Stimulated activated CD4-positive, alpha-beta T cell treated with anti-CD3 and anti-CD28 coated beads, Interleukin-2, amount 100 ng/mL, for 48 hours (primary cell): ENCODE results near the gene GDF10.
A peak's percentile ranks its signal among the peaks of the same experiment; 100 is the strongest.

Experiments
- DNase-seq, 2 donors: peaks; one replicate each; pipeline ENCODE4 v3.0.0-alpha.2; 2020

The GDF10 gene, protein sequence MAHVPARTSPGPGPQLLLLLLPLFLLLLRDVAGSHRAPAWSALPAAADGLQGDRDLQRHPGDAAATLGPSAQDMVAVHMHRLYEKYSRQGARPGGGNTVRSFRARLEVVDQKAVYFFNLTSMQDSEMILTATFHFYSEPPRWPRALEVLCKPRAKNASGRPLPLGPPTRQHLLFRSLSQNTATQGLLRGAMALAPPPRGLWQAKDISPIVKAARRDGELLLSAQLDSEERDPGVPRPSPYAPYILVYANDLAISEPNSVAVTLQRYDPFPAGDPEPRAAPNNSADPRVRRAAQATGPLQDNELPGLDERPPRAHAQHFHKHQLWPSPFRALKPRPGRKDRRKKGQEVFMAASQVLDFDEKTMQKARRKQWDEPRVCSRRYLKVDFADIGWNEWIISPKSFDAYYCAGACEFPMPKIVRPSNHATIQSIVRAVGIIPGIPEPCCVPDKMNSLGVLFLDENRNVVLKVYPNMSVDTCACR

GRCh38 chr10:47299611-47300428 is at the start of gene GDF10:
Gene GDF10 (plus strand): TSS chr10:47300197. CDS start chr10:47300652, 455 bp downstream.
- DNase-seq, result no peak

DNA sequence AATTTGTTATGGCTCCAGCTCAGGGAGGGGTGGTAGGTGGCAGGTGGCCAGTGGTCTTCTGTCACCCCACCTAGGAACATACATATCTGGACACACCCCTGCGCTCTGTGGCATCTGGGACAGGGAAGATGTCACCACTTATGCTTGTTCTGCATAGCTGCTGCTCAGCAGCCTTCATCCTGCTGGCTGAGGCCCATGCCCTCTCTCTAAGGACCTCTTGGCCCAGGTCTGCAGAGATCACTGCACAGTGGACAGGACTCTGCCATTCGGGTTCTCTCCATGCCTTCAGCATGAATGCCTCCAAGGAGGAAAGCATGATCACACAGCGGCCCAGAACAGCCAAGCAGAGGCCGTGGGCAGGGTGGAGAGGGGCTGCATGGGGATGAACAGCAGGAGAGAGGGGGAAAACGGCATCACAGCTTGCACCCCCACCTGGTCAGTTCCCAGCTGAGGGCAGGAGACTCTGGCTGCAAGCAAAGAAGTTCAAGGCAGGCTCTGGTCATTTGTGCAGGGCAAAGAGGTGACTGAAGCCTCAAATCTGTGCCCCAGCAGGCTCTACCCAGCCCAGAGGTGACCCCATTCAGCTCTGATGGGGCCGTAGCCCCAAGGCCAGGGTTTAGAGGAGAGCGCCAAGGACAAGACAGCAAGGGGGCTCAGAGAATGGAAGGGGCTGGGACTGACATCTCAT is 47.8 kb upstream of the GDF10 start:
- no peak for DNase-seq

GRCh38 chr10:47253030-47253637 is 46.9 kb upstream of the GDF10 start:
- no peak for DNase-seq

DNA sequence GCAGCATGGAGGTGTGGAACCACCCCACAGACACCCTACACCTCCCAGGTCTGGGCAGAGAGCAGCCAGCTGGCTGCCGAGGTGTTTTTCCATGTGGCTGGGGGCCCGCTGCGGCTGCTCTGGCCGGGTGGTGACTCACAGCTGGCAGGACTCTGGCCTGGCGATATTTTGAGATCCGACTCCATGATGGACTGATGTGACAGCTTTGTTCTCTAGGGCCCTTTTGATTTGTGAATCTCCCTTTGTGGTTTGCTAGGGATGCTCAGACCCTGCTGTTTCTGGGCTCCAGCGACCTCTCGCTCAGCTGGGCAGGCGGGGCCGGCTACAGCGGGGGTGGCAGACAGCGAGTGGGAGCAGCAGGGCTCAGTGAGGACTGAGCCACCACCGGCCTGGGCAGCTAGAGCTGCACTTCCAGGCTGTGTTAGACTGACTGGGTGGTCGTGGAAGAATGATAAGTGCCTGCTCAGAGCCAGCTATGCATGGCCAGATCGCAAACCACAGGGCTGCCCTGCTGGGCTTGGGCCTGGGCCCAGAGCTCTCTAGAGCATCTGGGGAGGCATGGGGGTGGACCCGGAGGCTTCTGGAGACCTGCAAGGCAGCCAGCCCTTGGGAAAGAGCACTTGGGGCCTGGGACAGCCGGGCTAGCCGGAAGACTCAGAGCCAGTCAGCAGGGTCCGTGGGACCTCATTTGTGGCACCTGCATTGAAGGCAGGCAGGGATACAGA is 46.2 kb upstream of the GDF10 start:
- no peak for DNase-seq

DNA sequence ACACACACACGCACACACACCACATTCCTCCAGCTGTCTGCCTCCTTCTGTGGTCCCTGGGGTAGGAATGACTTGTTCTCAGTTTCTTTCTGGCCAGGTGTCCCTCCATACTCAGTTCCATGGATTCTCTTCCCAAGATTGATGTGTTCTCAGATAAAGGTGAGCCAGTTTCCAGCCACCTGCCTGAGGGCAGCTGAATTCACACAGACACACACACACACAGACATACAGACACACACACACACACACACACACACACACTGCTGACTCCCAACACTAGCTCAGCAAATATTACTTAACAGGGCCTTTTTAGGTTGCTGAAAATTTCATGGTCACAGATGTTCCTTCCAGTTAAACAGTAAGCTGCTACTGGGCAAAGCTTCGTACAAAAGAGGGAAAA is 45.4 kb upstream of the GDF10 start:
- DNase-seq, result no peak

- no peak for DNase-seq
Observed at GRCh38 chr10:47255033-47255813, 44.8 kb upstream of the GDF10 start.

- no peak for DNase-seq
Observed at GRCh38 chr10:47255866-47256265, 44.1 kb upstream of the GDF10 start.

DNA sequence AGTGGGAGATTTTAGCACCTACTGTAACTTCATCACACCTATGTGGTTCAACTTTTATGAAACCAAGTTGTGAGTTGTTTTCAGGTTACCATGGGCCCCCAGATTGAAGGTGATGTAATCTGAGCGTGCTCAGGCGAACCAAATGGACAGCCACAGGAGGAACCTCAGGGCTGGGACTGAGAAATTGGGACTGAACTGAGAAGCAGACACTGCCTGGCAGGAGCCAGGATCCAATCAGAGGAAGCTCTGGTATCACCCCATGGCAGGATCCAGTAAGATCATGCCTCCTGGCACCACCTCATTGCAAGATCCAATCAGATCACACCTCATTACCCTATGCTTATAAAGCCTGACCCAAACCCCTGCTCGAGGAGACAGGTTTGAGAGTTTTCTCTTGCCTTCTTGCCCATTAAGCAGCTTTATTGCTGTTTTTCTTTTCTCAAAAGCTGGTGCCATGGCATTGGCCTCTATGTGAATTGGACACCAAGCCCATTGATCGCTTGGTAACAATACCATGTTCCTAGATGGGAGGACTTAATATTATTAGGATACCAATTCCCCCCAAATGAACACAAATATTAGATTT is 43.2 kb upstream of the GDF10 start:
- no peak for DNase-seq

DNA sequence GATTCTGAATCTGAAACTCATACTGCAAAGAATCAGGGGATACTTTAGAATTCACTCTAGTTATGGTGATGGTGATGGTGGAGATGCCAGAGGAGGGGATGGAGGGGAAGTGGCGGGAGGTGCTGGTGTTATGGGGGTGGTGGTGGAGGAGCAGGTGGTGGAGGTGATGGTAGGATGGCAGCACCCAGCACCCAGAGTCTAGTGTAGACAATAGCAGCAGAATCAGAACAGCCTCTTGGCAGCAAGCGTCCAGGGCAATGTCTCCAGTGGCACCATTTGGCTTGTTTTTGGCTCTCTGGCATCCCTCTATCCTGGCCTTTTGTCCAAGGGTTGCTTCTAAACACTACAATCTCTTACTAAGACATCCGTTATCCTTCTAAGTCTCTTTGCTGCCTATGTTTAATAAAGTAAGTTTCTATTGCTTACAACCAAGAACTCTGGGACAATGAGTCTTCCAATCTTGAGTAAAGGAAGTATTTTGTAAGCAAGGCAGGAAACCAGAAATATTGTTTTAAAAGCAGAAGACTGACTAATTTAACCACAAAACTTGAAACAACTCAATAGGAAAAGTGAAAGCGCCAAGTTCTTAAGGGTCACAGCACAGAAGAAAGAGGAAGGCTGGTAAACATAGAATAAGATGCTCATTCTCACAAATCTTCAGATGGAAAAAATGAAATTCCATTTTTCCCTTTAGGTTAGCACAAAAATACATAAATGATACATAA is 42.4 kb upstream of the GDF10 start:
- no peak for DNase-seq

- no peak for DNase-seq
Observed at GRCh38 chr10:47258921-47259320, 41.1 kb upstream of the GDF10 start.

- no peak for DNase-seq
Observed at GRCh38 chr10:47259466-47259865, 40.5 kb upstream of the GDF10 start.

- no peak for DNase-seq
Observed at GRCh38 chr10:47260505-47261111, 39.4 kb upstream of the GDF10 start.

- DNase-seq, result no peak
Observed at GRCh38 chr10:47261121-47261520, 38.9 kb upstream of the GDF10 start.

- DNase-seq, result no peak
Observed at GRCh38 chr10:47261556-47261955, 38.4 kb upstream of the GDF10 start.

- DNase-seq, result no peak
Observed at GRCh38 chr10:47262606-47263533, 37.1 kb upstream of the GDF10 start.

DNA sequence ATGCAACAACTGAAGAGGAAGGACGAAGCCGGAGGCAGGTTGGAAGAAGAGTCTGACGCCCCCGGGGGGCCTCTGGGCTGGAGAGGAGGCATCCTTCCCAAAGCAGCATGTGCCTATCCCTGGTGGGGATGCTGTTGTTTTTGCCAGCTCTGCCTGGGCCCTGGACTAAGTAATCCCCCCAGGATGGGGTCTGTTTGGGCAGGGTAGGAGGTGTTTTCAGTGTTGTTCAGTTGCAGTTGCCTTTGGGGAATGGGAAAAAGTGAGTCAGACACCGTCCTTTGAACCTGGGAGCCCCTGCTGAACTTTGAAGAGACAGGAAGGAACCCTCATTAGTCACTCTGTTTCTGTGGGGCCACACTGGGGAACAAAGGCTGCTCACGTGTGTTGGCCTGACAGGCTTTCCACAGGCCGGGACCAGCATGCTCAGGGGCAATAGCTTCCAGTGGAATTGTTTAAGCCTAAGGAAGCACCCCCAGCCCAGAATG is 35.2 kb upstream of the GDF10 start:
- peak; percentile 23 to 37 for DNase-seq

DNA sequence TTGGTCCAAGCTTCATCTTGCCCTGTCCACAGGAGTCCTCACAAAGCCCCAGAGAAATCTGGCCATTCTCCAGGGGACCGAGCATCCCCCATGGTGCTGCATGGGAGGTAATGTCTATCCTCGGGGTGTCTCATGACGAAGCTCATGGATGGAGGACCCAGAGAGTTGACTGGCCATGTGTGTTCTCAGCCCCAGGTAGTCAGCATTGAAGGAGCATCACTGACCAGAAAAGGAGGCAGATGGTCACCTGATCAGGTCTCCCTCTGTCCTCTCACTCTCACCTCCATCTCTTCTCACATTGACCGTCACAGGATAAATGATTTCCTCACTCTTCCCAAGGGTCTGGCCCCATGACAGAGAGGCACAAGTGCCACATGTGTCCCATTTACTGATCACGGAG is 33.4 kb upstream of the GDF10 start:
- no peak for DNase-seq

DNA sequence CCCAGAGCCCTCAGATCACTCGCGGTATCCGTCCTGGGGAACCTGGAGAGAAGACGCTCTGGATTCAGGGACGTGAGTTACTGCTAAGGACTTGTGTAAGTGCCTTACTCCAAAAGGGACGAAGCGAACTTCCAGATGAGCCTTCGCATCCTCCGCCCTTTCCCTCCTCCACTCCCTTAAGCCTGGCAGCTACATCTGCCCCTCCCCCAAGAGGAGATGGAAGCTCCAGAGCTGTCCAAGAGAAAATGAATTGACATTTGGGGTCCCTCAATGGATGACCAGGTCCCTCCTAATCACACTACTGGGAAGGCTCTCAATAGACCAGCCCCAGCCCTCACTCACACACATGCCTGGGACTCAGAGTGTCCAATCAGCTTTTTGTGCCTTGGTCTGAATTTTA is 31.3 kb upstream of the GDF10 start:
- no peak for DNase-seq

GRCh38 chr10:47269294-47269693 is 30.7 kb upstream of the GDF10 start:
- no peak for DNase-seq
